GM12878 (cell line): Measurements from ENCODE around the gene KIF21B. TPM values are rescaled to one million over a fixed set of nuclear protein-coding genes. Genes with fewer than 3 reads are reported as not detected.

Experiments used
- ATAC-seq: fragments of 200-7000 bp; cut with Tn5 transposase; 3 replicates; pipeline ENCODE4 v1.9.1; 2020; ENCODE audit warnings: mild to moderate bottlenecking, moderate library complexity
- BruUV-seq: library from RNA; stranded (reverse); fragments of 400-500 nt; replicated peaks from 2 replicates; lab custom pipeline; 2021; lab: Mats Ljungman, UMichigan
- CTCF ChIA-PET: fragments of 300-600 bp; sonication (Branson Sonifier 250); formaldehyde crosslinking; extraction: SDS; loops from one replicate; lab custom pipeline; 2021; ENCODE audit warnings: inconsistent platforms; lab: Yijun Ruan, JAX
- POLR2A ChIA-PET: fragments of 350-600 bp; formaldehyde crosslinking; extraction: SDS; loops from one replicate; lab custom pipeline; 2021; ENCODE audit warnings: inconsistent platforms; lab: Charles Lee
- RAD21 ChIA-PET: fragments of 300-600 bp; sonication (Branson Sonifier 250); formaldehyde crosslinking; loops from one replicate; lab custom pipeline; 2023; ENCODE audit warnings: antibody characterized with exemption; ENCODE audit not compliant: unreplicated experiment; lab: Charles Lee
- SMC1A ChIA-PET: fragments of 300-600 bp; sonication (Branson Sonifier 250); formaldehyde crosslinking; loops from one replicate; lab custom pipeline; 2023; ENCODE audit not compliant: unreplicated experiment, uncharacterized antibody; lab: Charles Lee
- DNase-seq: peaks from one replicate; pipeline ENCODE4 v3.0.0-alpha.2; 2011; ENCODE audit warnings: low read depth, low spot score
- FAIRE-seq: peaks from 3 replicates; lab custom pipeline; 2011; peaks lifted over from hg19 to GRCh38; lab: Jason Lieb, UNC
- H2AFZ ChIP-seq: 2 replicates; pipeline ENCODE4 v1.6.0; 2011; ENCODE audit warnings: low read depth, low read length, control low read depth; ENCODE audit not compliant: control insufficient read depth
- H3K27ac ChIP-seq: 2 replicates; pipeline ENCODE4 v1.5.1; 2011; ENCODE audit warnings: control low read depth; ENCODE audit not compliant: control insufficient read depth, insufficient read depth
- H3K27me3 ChIP-seq, 2 experiments: replicated peaks in 1 of 2; 2 replicates each; pipeline versions ENCODE4 v1.6.0 to v1.6.1; 2011; ENCODE audit warnings: low read length in 1 of 2; ENCODE audit not compliant: control insufficient read depth in 2 of 2, insufficient read depth in 2 of 2
- H3K36me3 ChIP-seq, 2 experiments: 2 replicates each; pipeline ENCODE4 v1.5.1; 2011; ENCODE audit warnings: low read length in 1 of 2; ENCODE audit not compliant: control insufficient read depth in 2 of 2, insufficient read depth in 2 of 2
- H3K4me1 ChIP-seq: 2 replicates; pipeline ENCODE4 v1.6.1; 2011; ENCODE audit warnings: mild to moderate bottlenecking, low read length, moderate library complexity, mixed read lengths; ENCODE audit not compliant: control insufficient read depth, insufficient read depth
- H3K4me2 ChIP-seq: 2 replicates; pipeline ENCODE4 v1.6.0; 2011; ENCODE audit warnings: control low read depth; ENCODE audit not compliant: control insufficient read depth, insufficient read depth
- H3K4me3 ChIP-seq: fragments of 200-600 bp; sonication (generic); 2 replicates; pipeline ENCODE4 v1.5.1; 2016
- H3K79me2 ChIP-seq: 2 replicates; pipeline ENCODE4 v1.6.0; 2011; ENCODE audit warnings: low read length; ENCODE audit not compliant: control insufficient read depth, insufficient read depth
- H3K9ac ChIP-seq: 2 replicates; pipeline ENCODE4 v1.8.0; 2011; ENCODE audit warnings: low read length, control low read depth, mixed read lengths; ENCODE audit not compliant: control insufficient read depth, insufficient read depth
- H3K9me3 ChIP-seq: replicated peaks from 3 replicates; pipeline ENCODE4 v1.5.1; 2011; ENCODE audit warnings: mild to moderate bottlenecking, low read length; ENCODE audit not compliant: control insufficient read depth, insufficient read depth
- H4K20me1 ChIP-seq: 2 replicates; pipeline ENCODE4 v1.6.0; 2011; ENCODE audit not compliant: control insufficient read depth, insufficient read depth
- EGR1 ChIP-seq, 2 experiments: IDR thresholded peaks; 1 replicate in 1 of 2; 2 replicates in 1 of 2; pipeline ENCODE4 v1.6.1; 2011 to 2012; ENCODE audit warnings: low read depth in 2 of 2, low read length in 2 of 2, borderline replicate concordance in 1 of 2, mild to moderate bottlenecking in 1 of 2, moderate library complexity in 1 of 2
- TCF12 ChIP-seq: IDR thresholded peaks from 2 replicates; pipeline ENCODE4 v1.6.1; 2011; ENCODE audit warnings: low read depth, mild to moderate bottlenecking, low read length
- WGBS: methylation state at CpG from one replicate; pipeline ENCODE4 v1.1.6; 2016; ENCODE audit warnings: low lambda C conversion rate; ENCODE audit not compliant: insufficient replicate concordance, insufficient coverage; ENCODE audit errors: missing lambda C conversion rate; 5-methylcytosine and 5-hydroxymethylcytosine counted together
- in situ Hi-C: fragments of 300-500 bp; cut with MboI; formaldehyde crosslinking; loops from 9 replicates; pipeline ENCODE4 v1.14.3; 2018; ENCODE audit warnings: mixed read lengths
- intact Hi-C: fragments of 100-400 bp; cut with micrococcal nuclease; formaldehyde crosslinking; loops from one replicate; pipeline ENCODE4 v1.14.2; 2022; ENCODE audit not compliant: unreplicated experiment
- polyA plus RNA-seq, 11 experiments: library from polyadenylated mRNA; depleted of rRNA in 4 of 11; unstranded in 6 of 11; stranded (reverse) in 5 of 11; fragments of >200 nt; fragmentation: Nextera tagmentation in 4 of 11; fragmentation: Illumina TruSeq in 1 of 11; extraction: Ambion mirVana in 4 of 11; extraction: Trizol in 1 of 11; gene quantifications; 1 replicate in 1 of 11; 2 replicates in 10 of 11; pipeline versions ENCODE4 v1.2.1 to v1.2.3, GENCODE V29; 2011 to 2016; ENCODE audit warnings: inconsistent platforms in 2 of 11, missing spikeins in 2 of 11, low read depth in 1 of 11
- total RNA-seq, 4 experiments: library from RNA; depleted of rRNA in 3 of 4; stranded (reverse); fragments of >200 nt in 3 of 4; fragmentation: Illumina TruSeq in 1 of 4; extraction: Trizol in 1 of 4; gene quantifications; 2 replicates each; pipeline versions ENCODE4 v1.2.1 to v1.2.3, GENCODE V29; 2013 to 2021
- TF ChIP-seq, protein P1 (sequence below): fragments of 450-650 bp; IDR thresholded peaks from 2 replicates; pipeline ENCODE4 v1.6.1; 2017; ENCODE audit warnings: mild to moderate bottlenecking

The KIF21B gene
- total and polyA plus RNA-seq, 10 of the 15 experiments (the other 5 are each of a cell fraction or from before 2014, with no cell fraction given), result 2.3 to 47.7 (median 12.6) TPM

DNA sequence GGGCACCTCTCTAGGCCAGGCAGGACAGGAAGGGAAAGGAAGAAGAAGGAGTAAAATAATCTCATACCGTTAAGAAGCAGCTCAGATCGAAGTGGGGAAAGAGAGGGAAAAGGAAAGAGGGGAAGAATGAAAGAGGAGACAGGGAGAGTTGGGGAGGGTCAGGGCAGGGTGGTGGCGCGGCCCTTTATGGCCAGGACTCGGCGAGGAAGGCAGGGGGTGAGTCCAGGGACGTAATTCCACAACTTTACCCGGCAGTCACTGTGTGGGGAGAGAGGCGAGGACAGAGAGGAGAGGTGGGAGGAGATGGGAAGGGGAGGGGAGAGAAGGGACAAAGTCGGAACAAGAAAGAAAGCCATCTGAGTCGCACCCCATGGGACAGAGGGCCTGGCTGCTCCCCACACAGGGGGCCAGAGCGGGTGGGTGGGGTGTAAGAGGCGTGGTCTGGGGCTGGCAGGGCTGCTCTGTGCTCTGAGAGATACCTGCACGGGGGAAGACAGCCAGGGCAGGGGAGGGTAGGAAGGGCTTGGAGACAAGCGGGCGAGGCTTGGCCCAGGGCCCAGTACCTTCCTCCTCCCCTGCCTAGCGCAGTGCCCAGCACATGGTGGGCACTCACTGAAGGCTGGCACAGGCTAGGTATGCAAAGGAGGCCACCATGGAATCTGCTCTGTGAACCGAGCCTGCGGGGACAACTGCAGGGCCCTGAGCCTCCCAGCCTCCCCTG, 49.4 kb downstream of the KIF21B start:
- no TSS peak for BruUV-seq
- Histone ChIP-seq H3K9me3 (no peaks in the 10 kb centered on the region), H2AFZ (no peak overlapping the region), H3K79me2 (no peaks in the 10 kb centered on the region), H4K20me1 (no peaks in the 10 kb centered on the region), H3K27ac (no peak overlapping the region), H3K4me2 (no peak overlapping the region), H3K9ac (no peak overlapping the region), H3K4me3 (no peak overlapping the region), H3K36me3 (peaks cover 0 to 15% of the 10 kb centered on the region in 2 experiments; a peak in 3 of 4 replicates), H3K27me3 (no peaks in the 10 kb centered on the region), H3K4me1 (peaks cover 23% of the 10 kb centered on the region)
- TF ChIP-seq EGR1 (IDR thresholded peaks at IDR 0.05; ENCODE audit: borderline replicate concordance in 1 of 2, low read depth in 2 of 2, low read length in 2 of 2), result no peak
- TF ChIP-seq, protein P1, sequence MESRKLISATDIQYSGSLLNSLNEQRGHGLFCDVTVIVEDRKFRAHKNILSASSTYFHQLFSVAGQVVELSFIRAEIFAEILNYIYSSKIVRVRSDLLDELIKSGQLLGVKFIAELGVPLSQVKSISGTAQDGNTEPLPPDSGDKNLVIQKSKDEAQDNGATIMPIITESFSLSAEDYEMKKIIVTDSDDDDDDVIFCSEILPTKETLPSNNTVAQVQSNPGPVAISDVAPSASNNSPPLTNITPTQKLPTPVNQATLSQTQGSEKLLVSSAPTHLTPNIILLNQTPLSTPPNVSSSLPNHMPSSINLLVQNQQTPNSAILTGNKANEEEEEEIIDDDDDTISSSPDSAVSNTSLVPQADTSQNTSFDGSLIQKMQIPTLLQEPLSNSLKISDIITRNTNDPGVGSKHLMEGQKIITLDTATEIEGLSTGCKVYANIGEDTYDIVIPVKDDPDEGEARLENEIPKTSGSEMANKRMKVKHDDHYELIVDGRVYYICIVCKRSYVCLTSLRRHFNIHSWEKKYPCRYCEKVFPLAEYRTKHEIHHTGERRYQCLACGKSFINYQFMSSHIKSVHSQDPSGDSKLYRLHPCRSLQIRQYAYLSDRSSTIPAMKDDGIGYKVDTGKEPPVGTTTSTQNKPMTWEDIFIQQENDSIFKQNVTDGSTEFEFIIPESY, result no peak
- no peak for TF ChIP-seq TCF12
- no peak for FAIRE-seq
- ChIA-PET RAD21 (interaction anchor here (3.3 to 9.9 kb wide), 4 partner anchors 48 to 351 kb away, joined by 25 to 239 read pairs (median 90); partner anchors contain the start of genes KIF14 and KIF21B), POLR2A (interaction anchor here (0.8 kb wide), 1 partner anchor 52 kb away, joined by 3 read pairs; no protein-coding TSS in a partner anchor), CTCF (interaction anchor here (1.0 to 6.5 kb wide), 7 partner anchors 42 to 166 kb away, joined by 4 to 199 read pairs (median 61); partner anchors contain the start of genes CACNA1S, INAVA and KIF21B), SMC1A (interaction anchor here (0.7 to 7.1 kb wide), 6 partner anchors 53 to 352 kb away, joined by 3 to 107 read pairs (median 22); partner anchors contain the start of gene INAVA)
- no peak for DNase-seq
- in situ Hi-C loops (no loop called here), intact Hi-C loops (loop anchor here (5.0 kb wide), 1 partner anchor 347 kb away; no protein-coding TSS in a partner anchor)
- no peak for ATAC-seq
- 81% methylated on average over 16 of the region's 19 CpGs for WGBS
